Fibroblast of gingiva (primary cell): Measurements from ENCODE around the gene GPR179.
A peak's percentile ranks its signal among the peaks of the same experiment; 100 is the strongest.

Experiments
- DNase-seq: peaks from one replicate; pipeline ENCODE4 v3.0.0-alpha.2; 2011; ENCODE audit warnings: low read depth

GPR179 gene

GRCh38 chr17:38343608-38344419, at the start of gene GPR179:
Gene GPR179, minus strand, starts transcription at chr17:38343956. Its CDS starts 167 bp downstream, at chr17:38343789.
- DNase-seq = no peak

DNA sequence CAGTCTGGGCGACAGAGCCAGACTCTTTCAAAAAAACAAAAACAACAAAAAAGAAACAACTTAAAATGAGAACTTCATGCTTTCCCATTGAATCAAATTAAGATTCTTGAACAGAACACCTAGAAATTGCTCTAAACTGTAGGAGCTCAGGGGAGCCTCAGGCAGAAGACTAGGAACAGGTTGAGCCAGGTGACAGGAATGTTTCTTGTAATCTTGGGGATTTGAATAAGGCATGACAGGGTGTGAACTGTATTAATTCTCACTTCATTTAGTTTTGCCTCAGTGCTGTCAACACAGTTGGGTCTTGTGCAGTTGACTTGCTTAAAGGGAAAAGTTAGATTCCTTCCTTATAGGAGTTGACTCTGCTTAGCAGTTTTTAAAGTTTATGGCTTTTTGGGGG, 35.7 kb upstream of the GPR179 start:
- DNase-seq = no peak

- DNase-seq = no peak
Measured at GRCh38 chr17:38369124-38369886, 25.5 kb upstream of the GPR179 start.

DNA sequence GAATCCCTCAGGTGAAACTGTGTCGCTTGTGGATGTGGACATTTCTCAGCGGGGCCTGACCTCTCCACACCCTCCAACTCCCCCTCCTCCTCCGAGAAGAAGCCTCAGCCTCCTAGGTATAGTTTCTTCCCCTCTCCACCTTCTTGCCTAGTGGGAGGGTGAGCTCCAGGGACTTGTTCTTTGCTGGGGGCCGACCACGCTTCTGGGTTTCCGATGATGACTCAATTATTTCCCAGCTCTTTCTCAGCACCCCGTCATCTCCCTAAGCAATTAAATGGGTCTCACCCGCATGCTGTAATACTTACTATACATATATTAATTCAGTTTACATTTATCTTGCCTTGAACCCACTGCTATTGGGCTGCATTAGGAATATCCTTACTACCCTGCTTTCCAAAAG, 21.0 kb upstream of the GPR179 start:
- no peak for DNase-seq

DNA sequence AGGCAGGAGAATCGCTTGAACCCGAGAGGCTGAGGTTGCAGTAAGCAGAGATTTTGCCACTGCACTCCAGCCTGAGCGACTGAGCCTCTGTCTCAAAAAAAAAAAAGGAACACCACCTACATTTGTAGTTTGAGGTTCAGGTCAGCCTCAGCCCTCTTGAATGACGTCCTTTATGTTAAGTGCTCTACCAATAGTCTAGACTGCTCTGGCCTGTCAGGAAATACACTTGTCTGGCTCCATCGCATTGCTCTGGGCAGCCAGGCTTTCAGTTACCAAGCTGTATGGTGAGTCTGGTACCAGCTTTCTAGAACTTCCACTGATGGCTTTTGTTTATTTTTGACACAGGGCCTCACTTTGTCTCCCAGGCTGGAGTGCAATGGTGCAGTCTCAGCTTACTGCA, 19.3 kb upstream of the GPR179 start:
- no peak for DNase-seq

GRCh38 chr17:38361694-38362465, 18.1 kb upstream of the GPR179 start:
- DNase-seq = no peak

DNA sequence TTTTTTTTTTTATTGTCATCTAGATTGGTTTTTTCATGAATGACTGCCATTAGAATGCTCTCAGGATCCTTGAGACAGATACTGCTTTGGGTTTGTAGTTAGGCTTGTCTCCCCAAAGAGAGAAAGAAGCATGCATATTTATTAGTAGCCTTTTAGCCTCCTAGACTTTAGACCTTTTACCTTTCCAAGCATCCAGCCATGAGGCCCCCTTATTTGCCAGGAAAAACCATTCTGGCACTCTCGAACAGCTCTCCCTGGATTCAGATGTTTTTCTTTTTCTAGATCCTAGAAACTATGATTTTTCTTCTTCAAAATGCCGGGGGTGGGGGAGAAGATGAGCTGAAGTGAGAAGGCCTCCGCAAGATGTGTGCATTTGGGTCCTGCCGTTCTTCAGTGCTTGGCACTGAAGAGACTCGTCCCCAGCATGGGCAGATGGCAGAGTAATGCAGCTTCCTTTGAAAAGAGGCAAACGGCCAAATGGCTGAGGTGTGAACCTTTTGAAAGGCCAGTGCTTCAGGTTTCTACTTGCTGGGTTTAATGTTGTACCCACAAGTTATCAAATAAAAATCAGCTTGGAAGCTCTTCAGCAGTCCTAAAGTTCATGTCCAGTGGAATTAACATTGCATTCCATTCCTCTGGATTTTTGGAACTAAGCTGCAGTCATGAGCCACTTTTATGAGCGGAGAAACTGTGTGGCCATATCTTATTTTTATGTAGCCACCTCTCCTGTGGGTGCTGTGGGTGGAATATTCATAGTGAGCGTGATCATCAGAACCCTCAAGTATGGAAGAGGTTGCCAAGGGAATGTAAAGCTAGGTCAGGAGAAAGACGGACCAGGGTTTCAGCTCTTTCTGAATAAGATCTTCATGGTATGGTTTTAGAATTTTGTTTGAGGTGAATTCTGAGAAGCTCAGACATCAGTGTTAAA, 15.1 kb upstream of the GPR179 start:
- DNase-seq = no peak

GRCh38 chr17:38357486-38358123, 13.8 kb upstream of the GPR179 start:
- DNase-seq = peak; percentile 16

DNA sequence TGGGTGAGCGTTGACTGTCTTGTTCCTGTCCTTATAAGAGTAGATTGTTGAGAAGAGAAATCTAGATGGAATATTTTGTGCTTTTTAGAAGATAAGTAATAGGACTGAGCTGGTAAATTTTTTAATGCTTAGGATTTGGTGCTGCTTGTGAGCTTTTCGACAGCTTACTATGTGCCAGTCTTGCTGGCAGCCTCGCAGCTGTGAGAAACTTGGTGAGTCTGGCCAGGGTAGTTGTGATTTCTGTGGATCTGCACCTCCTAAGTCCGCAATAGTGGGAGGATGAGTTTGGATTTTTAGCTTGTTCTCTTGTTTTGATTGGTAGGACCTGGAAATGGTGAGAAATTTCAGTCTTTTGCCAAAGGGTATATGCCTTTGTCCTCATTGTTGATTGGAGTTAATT, 11.5 kb upstream of the GPR179 start:
- DNase-seq = no peak

DNA sequence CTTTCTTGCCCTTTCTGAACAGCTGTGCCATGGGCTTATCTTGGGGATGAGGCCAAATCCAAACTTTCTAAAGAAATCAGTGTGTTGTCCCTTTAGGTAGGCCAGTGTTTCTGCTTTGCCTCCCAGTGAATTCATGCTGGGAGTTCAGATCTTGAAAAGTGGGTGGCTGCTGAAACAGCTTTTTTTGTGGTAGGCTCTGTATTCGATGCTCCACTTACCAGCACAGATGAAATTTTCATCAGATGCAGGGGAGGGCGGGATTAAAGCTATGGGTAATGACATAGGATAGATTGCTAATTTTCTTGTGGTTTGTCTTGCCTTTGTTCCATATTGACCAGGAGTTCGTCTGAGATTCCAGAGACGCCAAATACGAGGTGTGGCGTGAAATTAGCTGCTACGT, 10.7 kb upstream of the GPR179 start:
- DNase-seq = no peak

- no peak for DNase-seq
Measured at GRCh38 chr17:38353668-38354067, 9.9 kb upstream of the GPR179 start.

DNA sequence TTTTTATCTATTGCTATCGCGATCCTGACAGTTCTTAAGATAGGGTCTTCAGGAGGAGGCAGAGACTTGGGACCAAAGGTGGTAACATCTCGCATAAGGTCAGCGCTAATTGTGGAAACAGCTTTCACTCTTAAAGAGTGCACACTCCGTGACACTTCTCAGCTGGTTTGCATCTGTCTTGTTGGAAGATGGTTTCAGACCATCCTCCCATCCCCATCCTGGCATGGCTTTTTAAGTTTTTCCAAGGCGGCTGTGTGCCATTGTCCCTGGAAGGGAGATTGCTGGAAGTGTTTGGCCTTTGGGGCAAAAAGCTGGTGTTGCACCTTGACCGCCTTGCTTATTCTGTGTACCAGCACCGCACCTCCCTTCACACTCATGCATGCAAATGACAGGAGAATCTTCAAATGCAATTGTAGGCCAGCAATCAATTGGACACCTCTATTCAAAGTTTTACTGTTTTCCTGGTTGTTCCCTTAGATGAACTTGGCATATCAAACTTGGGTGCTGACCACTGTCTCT, 9.4 kb upstream of the GPR179 start:
- no peak for DNase-seq

DNA sequence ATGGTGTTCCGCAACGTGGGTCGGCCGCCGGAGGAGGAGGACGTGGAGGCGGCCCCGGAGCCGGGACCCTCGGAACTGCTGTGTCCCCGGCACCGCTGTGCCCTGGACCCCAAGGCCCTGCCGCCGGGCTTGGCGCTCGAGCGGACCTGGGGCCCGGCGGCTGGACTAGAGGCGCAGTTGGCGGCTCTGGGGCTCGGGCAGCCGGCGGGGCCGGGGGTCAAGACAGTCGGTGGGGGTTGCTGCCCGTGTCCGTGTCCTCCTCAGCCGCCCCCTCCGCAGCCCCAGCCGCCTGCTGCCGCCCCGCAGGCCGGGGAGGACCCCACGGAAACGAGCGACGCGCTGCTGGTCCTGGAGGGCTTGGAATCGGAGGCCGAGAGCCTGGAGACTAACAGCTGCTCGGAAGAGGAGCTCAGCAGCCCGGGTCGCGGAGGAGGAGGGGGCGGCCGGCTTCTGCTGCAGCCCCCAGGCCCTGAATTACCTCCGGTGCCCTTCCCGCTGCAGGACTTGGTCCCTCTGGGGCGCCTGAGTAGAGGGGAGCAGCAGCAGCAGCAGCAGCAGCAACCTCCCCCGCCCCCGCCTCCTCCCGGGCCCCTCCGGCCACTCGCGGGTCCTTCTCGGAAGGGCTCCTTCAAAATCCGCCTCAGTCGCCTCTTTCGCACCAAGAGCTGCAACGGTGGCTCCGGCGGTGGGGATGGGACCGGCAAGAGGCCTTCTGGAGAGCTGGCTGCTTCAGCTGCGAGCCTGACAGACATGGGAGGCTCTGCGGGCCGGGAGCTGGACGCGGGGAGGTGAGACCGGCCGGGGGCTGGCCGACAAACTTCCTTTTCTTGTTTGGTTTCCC, 8.7 kb upstream of the GPR179 start:
- DNase-seq = no peak

DNA sequence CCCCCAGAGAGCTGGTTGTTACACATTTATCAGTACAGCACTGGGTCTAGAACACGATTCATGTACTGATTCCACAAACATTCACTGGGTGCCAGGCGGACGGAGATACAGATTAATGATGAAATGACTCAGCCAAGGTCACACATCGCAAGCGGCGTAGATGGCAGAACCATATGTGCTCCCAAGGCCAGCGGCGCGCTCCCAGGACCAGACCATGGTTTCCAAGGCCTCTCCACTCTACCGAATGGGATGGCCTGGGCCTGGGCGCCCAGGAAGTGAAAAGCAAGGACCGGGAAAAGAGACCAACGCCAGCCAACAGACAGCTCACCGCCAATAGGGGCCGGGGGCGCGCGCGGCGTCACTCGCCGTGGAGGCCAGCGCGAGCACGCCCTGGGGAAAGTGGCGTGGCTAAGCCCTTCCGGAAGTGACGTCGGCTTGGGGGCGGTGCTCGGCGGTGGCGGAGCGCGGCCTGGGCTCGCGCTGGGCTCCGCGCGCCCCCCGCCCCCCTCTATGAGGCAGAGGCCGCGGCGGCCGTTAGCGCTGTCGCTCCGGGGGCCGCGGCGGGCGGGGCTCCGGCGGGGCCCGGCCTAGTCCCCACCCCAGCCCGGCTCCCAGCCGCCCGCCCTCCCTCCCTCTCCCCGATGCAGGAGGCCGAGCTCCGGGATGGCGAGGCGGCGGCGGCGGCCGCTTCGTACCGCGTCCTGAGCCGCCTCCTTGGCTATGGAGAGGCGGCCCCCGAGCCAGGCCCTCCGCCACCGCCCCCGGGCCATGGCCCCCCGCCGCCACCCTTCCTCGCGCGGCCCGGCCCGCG, 7.9 kb upstream of the GPR179 start, which contains the start of gene SOCS7:
SOCS7 (plus strand) TSS at position 433 of the 811 bp plus-strand sequence; CDS start at position 642, 209 bp downstream.
- peak; percentile 91 for DNase-seq

GRCh38 chr17:38350035-38350434, 6.3 kb upstream of the GPR179 start:
- no peak for DNase-seq

- DNase-seq = peak; percentile 70
Measured at GRCh38 chr17:38349097-38349730, 5.5 kb upstream of the GPR179 start.

- DNase-seq = no peak
Measured at GRCh38 chr17:38345743-38346142, 2.0 kb upstream of the GPR179 start.

DNA sequence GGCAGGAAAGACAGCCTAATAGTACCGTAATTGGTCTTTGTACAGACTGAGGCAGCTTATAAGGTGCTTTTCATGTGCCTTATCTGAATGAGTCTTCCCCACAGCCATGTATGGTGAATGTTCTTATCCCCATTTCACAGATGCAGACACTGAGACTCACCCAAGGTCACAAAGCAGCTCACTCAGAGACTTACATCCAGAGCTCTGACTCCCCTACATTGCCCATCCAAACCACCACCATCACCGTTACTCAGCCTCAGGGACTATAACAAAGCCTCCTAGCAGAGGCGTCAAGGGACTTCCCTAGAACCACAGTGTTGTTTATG, 627 bp upstream of the GPR179 start:
- no peak for DNase-seq
